MM.1S (cell line): ENCODE measurements around the gene PEX14.

Experiments used
- CTCF ChIP-seq: fragments of 300-600 bp; sonication (generic); IDR thresholded peaks from 2 replicates; pipeline ENCODE4 v1.5.1; 2016; ENCODE audit warnings: antibody characterized with exemption, low read length, mixed read lengths
- EZH2 ChIP-seq: fragments of 300-600 bp; sonication (generic); optimal IDR thresholded peaks from 2 replicates; pipeline ENCODE3; 2017; ENCODE audit warnings: low read depth, mild to moderate bottlenecking, antibody characterized with exemption, low read length, mixed read lengths
- EZH2phosphoT487 ChIP-seq: fragments of 300-600 bp; sonication (generic); IDR thresholded peaks from 2 replicates; pipeline ENCODE4 v1.6.1; 2018; ENCODE audit warnings: antibody characterized with exemption, low read length

- TF ChIP-seq CTCF (no peak), EZH2 (no peak), EZH2phosphoT487 (no peak)
These were observed 149.7 kb downstream of the PEX14 start for GRCh38 chr1:10624256-10625050.
